ENCODE results near the gene BABAM2. TPM values are rescaled to one million over a fixed set of nuclear protein-coding genes. Genes with fewer than 3 reads are reported as not detected.
A peak's percentile ranks its signal among the peaks of the same experiment; 100 is the strongest.

Gene BABAM2
- total RNA-seq, 1 donor from 2014 or later, result 34.6 TPM

- Histone ChIP-seq H3K4me3 (no peak overlapping the region), H2AFZ (replicated peaks) (no peak overlapping the region), H3K27me3 (no peaks in the 10 kb centered on the region), H3K36me3 (no peaks in the 10 kb centered on the region), H3F3A (ENCODE audit: low read depth) (no peaks in the 10 kb centered on the region), H3K27ac (no peak overlapping the region), H3K79me2 (ENCODE audit: low read depth) (no peaks in the 10 kb centered on the region), H3K9me3 (ENCODE audit: low read depth) (no peaks in the 10 kb centered on the region), H3K4me1 (peaks cover 11% of the 10 kb centered on the region), H3K4me2 (no peak overlapping the region), H4K20me1 (ENCODE audit: low read depth) (no peaks in the 10 kb centered on the region), H3K9ac (no peak overlapping the region)
- TF ChIP-seq EZH2phosphoT487 (IDR thresholded peaks at IDR 0.05) (no peak), EZH2 (IDR thresholded peaks at IDR 0.05) (no peak), CTCF (IDR thresholded peaks at IDR 0.05) (no peak)
- no peak overlapping the region for H3K4me3 Mint-ChIP-seq
- no peak overlapping the region for H3K27ac Mint-ChIP-seq
- H3K9me3 Mint-ChIP-seq, result no peaks in the 10 kb centered on the region
- DNase-seq (ENCODE audit: low spot score), result no peak
- H3K27me3 Mint-ChIP-seq (ENCODE audit: insufficient read depth, low read depth), result peaks cover 7% of the 10 kb centered on the region
- H3K36me3 Mint-ChIP-seq, result no peaks in the 10 kb centered on the region
- peaks cover 41% of the 10 kb centered on the region for H3K4me1 Mint-ChIP-seq
These were observed 476.2 kb downstream of the BABAM2 start for GRCh38 chr2:28366496-28367282.

- Histone ChIP-seq H3K27me3 (no peaks in the 10 kb centered on the region), H3F3A (ENCODE audit: low read depth) (no peaks in the 10 kb centered on the region), H3K27ac (no peak overlapping the region), H3K79me2 (ENCODE audit: low read depth) (no peaks in the 10 kb centered on the region), H3K9me3 (ENCODE audit: low read depth) (no peaks in the 10 kb centered on the region), H2AFZ (replicated peaks) (no peak overlapping the region), H3K36me3 (no peaks in the 10 kb centered on the region), H4K20me1 (ENCODE audit: low read depth) (no peaks in the 10 kb centered on the region), H3K4me3 (no peak overlapping the region), H3K4me1 (peaks cover 10% of the 10 kb centered on the region), H3K9ac (no peak overlapping the region), H3K4me2 (no peak overlapping the region)
- peak overlapping the region; percentile 62 for H3K27ac Mint-ChIP-seq
- H3K27me3 Mint-ChIP-seq (ENCODE audit: insufficient read depth, low read depth), result peaks cover 6% of the 10 kb centered on the region
- no peaks in the 10 kb centered on the region for H3K36me3 Mint-ChIP-seq
- no peaks in the 10 kb centered on the region for H3K9me3 Mint-ChIP-seq
- peaks cover 30% of the 10 kb centered on the region for H3K4me1 Mint-ChIP-seq
- DNase-seq (ENCODE audit: low spot score), result no peak
- no peak overlapping the region for H3K4me3 Mint-ChIP-seq
- TF ChIP-seq EZH2phosphoT487 (IDR thresholded peaks at IDR 0.05) (no peak), EZH2 (IDR thresholded peaks at IDR 0.05) (no peak), CTCF (IDR thresholded peaks at IDR 0.05) (no peak)
These were observed 477.3 kb downstream of the BABAM2 start for GRCh38 chr2:28367667-28368356.

- Mint-ChIP-seq H3K27me3 (ENCODE audit: insufficient read depth, low read depth) (peaks cover 6% of the 10 kb centered on the region), H3K27ac (no peak overlapping the region), H3K4me3 (no peak overlapping the region), H3K36me3 (no peaks in the 10 kb centered on the region), H3K4me1 (peaks cover 24% of the 10 kb centered on the region), H3K9me3 (no peaks in the 10 kb centered on the region)
- DNase-seq (ENCODE audit: low spot score), result no peak
- TF ChIP-seq CTCF (IDR thresholded peaks at IDR 0.05) (no peak), EZH2phosphoT487 (IDR thresholded peaks at IDR 0.05) (no peak)
- H3K9me3 ChIP-seq (ENCODE audit: low read depth), result no peaks in the 10 kb centered on the region
- H3K4me2 ChIP-seq, result no peak overlapping the region
- no peaks in the 10 kb centered on the region for H3K79me2 ChIP-seq (ENCODE audit: low read depth)
- H3K27me3 ChIP-seq, result no peaks in the 10 kb centered on the region
- H3K4me1 ChIP-seq, result peaks cover 4% of the 10 kb centered on the region
- no peak overlapping the region for H3K27ac ChIP-seq
- no peaks in the 10 kb centered on the region for H4K20me1 ChIP-seq (ENCODE audit: low read depth)
- no peaks in the 10 kb centered on the region for H3K36me3 ChIP-seq
- H2AFZ ChIP-seq (replicated peaks), result no peak overlapping the region
- H3K9ac ChIP-seq, result no peak overlapping the region
- H3K4me3 ChIP-seq, result no peak overlapping the region
- H3F3A ChIP-seq (ENCODE audit: low read depth), result no peaks in the 10 kb centered on the region
These were observed 477.8 kb downstream of the BABAM2 start for GRCh38 chr2:28368357-28368798.

All from neural progenitor cell (in vitro differentiated cells).